ENCODE measurements around the gene PLEKHA4.
"Not testable (repeated sequence)": the region's sequence is repeated elsewhere in the genome, so short reads cannot be mapped to it uniquely, and the experiment has no call there.

Gene PLEKHA4

GRCh38 chr19:48889496-48889895, 21.1 kb upstream of the PLEKHA4 start:
- not testable (repeated sequence) for DNase-seq (ENCODE audit: low read depth in 3 of 3)

- no peak for DNase-seq (ENCODE audit: low read depth in 3 of 3)
These were observed 19.6 kb upstream of the PLEKHA4 start for GRCh38 chr19:48887861-48888612.

- DNase-seq (ENCODE audit: low read depth in 3 of 3), result no peak
These were observed 15.3 kb upstream of the PLEKHA4 start for GRCh38 chr19:48883726-48884125.

- no peak for DNase-seq (ENCODE audit: low read depth in 3 of 3)
These were observed 13.6 kb upstream of the PLEKHA4 start for GRCh38 chr19:48881741-48882657.

GRCh38 chr19:48879696-48880095, 11.3 kb upstream of the PLEKHA4 start:
- DNase-seq (ENCODE audit: low read depth in 3 of 3), result not testable (repeated sequence)

GRCh38 chr19:48879025-48879637, 10.7 kb upstream of the PLEKHA4 start:
- no peak for DNase-seq (ENCODE audit: low read depth in 3 of 3)

- no peak for DNase-seq (ENCODE audit: low read depth in 3 of 3)
These were observed 10.0 kb upstream of the PLEKHA4 start for GRCh38 chr19:48878196-48879024.

- no peak for DNase-seq (ENCODE audit: low read depth in 3 of 3)
These were observed 9.4 kb upstream of the PLEKHA4 start for GRCh38 chr19:48877855-48878195.

GRCh38 chr19:48876043-48876981, 7.9 kb upstream of the PLEKHA4 start:
- DNase-seq (ENCODE audit: low read depth in 3 of 3), result not testable (repeated sequence)

- no peak for DNase-seq (ENCODE audit: low read depth in 3 of 3)
These were observed 6.1 kb upstream of the PLEKHA4 start for GRCh38 chr19:48874303-48875135.

- no peak for DNase-seq (ENCODE audit: low read depth in 3 of 3)
These were observed 5.3 kb upstream of the PLEKHA4 start for GRCh38 chr19:48873476-48874302.

- peak; percentile 39 to 58 (median 58) for DNase-seq (ENCODE audit: low read depth in 3 of 3)
These were observed 4.6 kb upstream of the PLEKHA4 start for GRCh38 chr19:48872884-48873475.

GRCh38 chr19:48872182-48872883, 3.9 kb upstream of the PLEKHA4 start, which contains the start of gene PPP1R15A:
Gene PPP1R15A (plus strand): TSS chr19:48872421. CDS start chr19:48873234, 813 bp downstream.
- DNase-seq (ENCODE audit: low read depth in 3 of 3), result peak; percentile 98

- DNase-seq (ENCODE audit: low read depth in 3 of 3), result not testable (repeated sequence)
These were observed 3.2 kb upstream of the PLEKHA4 start for GRCh38 chr19:48871471-48872181.

GRCh38 chr19:48870048-48870447, 1.6 kb upstream of the PLEKHA4 start:
- no peak for DNase-seq (ENCODE audit: low read depth in 3 of 3)

GRCh38 chr19:48867746-48868113, 687 bp downstream of the PLEKHA4 start:
- no peak for DNase-seq (ENCODE audit: low read depth in 3 of 3)

All from stimulated activated CD4-positive, alpha-beta T cell treated with anti-CD3 and anti-CD28 coated beads, TNF-alpha, amount 100 ng/mL, for 4 hours (primary cell).